NT2/D1 (cell line): Measurements from ENCODE around the gene CD46.

Source experiments
- SUZ12 ChIP-seq: IDR thresholded peaks from 2 replicates; pipeline ENCODE4 v1.6.1; 2011; ENCODE audit not compliant: insufficient read length, insufficient read depth; ENCODE audit errors: extremely low read depth
- YY1 ChIP-seq: IDR thresholded peaks from 2 replicates; pipeline ENCODE4 v1.6.1; 2011; ENCODE audit not compliant: insufficient read length, insufficient read depth
- ZNF274 ChIP-seq: IDR thresholded peaks from 2 replicates; pipeline ENCODE4 v1.6.1; 2011; ENCODE audit warnings: mild to moderate bottlenecking, low read depth, low read length

GRCh38 chr1:207805841-207806421 lies 54.1 kb downstream of the CD46 start:
- no peak for TF ChIP-seq YY1
- TF ChIP-seq ZNF274: no peak
- TF ChIP-seq SUZ12: no peak
